Small intestine (tissue), 7 donors: ENCODE results near the gene DBF4B. TPM values are rescaled to one million over a fixed set of nuclear protein-coding genes. Genes with fewer than 3 reads are reported as not detected.

Experiments used
- DNase-seq, 2 donors: peaks; one replicate each; pipeline versions ENCODE4 v3.0.0 to v3.0.0-alpha.2; 2013
- FAIRE-seq: peaks from 2 replicates; lab custom pipeline; 2012; peaks lifted over from hg19 to GRCh38; lab: Jason Lieb, UNC
- H3K27ac ChIP-seq, 3 donors: one replicate each; pipeline ENCODE4 v1.5.1; 2013; ENCODE audit warnings: low read length in 2 of 3, mild to moderate bottlenecking in 2 of 3, control low read depth in 1 of 3, inconsistent platforms in 1 of 3, low read depth in 1 of 3, moderate library complexity in 1 of 3
- H3K27me3 ChIP-seq, 3 donors: one replicate each; pipeline ENCODE4 v1.6.1; 2013; ENCODE audit warnings: low read length in 3 of 3, inconsistent platforms in 1 of 3; ENCODE audit not compliant: control insufficient read depth in 3 of 3, insufficient read depth in 3 of 3
- H3K36me3 ChIP-seq, 3 donors: one replicate each; pipeline ENCODE4 v1.6.1; 2013; ENCODE audit warnings: low read length in 3 of 3, inconsistent platforms in 1 of 3, low read depth in 1 of 3, mild to moderate bottlenecking in 1 of 3, moderate library complexity in 1 of 3; ENCODE audit not compliant: control insufficient read depth in 3 of 3, insufficient read depth in 2 of 3
- H3K4me1 ChIP-seq, 3 donors: one replicate each; pipeline ENCODE4 v1.6.1; 2013; ENCODE audit warnings: low read length in 2 of 3, inconsistent platforms in 1 of 3, low read depth in 1 of 3, mild to moderate bottlenecking in 1 of 3, moderate library complexity in 1 of 3; ENCODE audit not compliant: control insufficient read depth in 3 of 3, insufficient read depth in 2 of 3
- H3K4me3 ChIP-seq, 3 donors: one replicate each; pipeline ENCODE4 v1.5.1; 2013; ENCODE audit warnings: low read length in 3 of 3, control low read depth in 1 of 3, inconsistent platforms in 1 of 3, low read depth in 1 of 3, mild to moderate bottlenecking in 1 of 3, moderate library complexity in 1 of 3
- H3K9me3 ChIP-seq, 2 donors: one replicate each; pipeline ENCODE4 v1.6.1; 2013; ENCODE audit warnings: low read depth in 1 of 2, low read length in 1 of 2; ENCODE audit not compliant: control insufficient read depth in 2 of 2, insufficient read depth in 1 of 2
- WGBS, 3 donors: extraction: QIAGEN DNeasy Blood & Tissue Kit; methylation state at CpG; one replicate each; pipeline ENCODE4 v1.1.7; 2013; 5-methylcytosine and 5-hydroxymethylcytosine counted together
- polyA plus RNA-seq, 4 donors: library from polyadenylated mRNA; stranded (reverse) in 3 of 4; unstranded in 1 of 4; fragments of 200-250 nt in 3 of 4; fragments of 120-200 nt in 1 of 4; gene quantifications; one replicate each; pipeline versions ENCODE4 v1.2.1 to v1.2.3, GENCODE V29; 2013
- donor health status: healthy with polysubstance abuse.
- donor health status: control.
- donor health status: control.
- donor health status: Bipolar disorder and iron deficiency.
- donor health status: healthy.

Gene DBF4B
- polyA plus RNA-seq, 4 donors: 0.54 to 9.1 (median 3.1) TPM

DNA sequence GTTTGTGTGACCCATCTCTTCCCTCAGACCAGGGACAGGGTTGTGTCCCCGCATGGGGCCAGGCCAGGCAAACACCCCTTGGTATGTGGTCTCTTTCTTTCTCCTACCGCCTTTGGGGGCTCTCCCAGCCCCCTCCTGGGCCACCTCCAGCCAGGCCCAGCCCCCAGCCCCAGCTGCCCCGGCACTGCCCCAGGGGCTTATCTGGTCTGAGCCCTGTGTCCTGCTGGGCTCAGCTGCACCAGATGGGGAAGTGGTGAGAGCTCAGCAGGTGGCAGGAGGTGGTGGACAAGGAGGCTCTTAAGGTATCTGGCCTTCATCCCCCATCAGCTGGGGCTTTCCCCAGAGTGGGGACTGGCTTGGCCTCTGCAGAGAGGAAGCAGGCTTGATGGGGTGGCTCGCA, 59.0 kb downstream of the DBF4B start:
- Histone ChIP-seq H3K27ac (no peak overlapping the region), H3K9me3 (no peaks in the 10 kb centered on the region), H3K4me3 (no peak overlapping the region), H3K4me1 (no peaks in the 10 kb centered on the region), H3K27me3 (peaks cover 0 to 12% (median 0%) of the 10 kb centered on the region in 3 donors), H3K36me3 (no peaks in the 10 kb centered on the region)
- 47 to 48% (median 48%) methylated on average over 4 of the region's 4 CpGs for WGBS, 3 donors
- DNase-seq: no peak
- FAIRE-seq: no peak

DNA sequence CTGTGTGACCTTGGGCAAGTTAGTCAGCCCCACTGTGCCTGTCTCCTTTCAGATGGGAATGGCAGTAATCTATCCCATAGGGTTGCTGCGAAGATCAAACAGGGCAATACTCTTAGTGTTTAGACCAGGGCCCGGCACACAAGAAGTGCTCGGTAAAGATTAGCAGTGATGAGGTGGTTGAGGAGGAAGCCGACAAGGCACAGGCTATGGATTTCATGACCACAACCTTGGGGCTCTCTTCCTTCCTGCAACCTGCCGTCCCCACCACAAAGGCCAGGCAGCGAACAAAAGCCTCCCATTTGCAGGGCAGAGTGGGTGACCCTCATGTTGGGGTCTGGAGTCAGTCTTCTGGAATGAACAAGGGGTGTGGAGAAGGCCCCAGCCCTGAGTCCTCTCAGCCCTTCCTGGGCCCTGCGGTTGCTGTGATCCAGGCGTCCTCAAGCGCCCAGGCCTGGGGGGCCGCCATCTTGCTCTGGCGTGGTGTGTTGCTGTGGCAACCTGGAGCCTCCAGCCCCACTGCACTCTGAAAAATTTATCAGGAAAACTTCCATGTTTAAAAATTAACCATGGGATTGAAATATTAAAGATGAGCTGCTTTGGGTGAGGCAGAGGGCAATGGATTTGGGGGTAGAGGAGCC, 60.2 kb downstream of the DBF4B start:
- no peak for FAIRE-seq
- no peaks in the 10 kb centered on the region for H3K9me3 ChIP-seq
- no peak for DNase-seq
- no peaks in the 10 kb centered on the region for H3K36me3 ChIP-seq
- H3K4me1 ChIP-seq: no peaks in the 10 kb centered on the region
- WGBS, 3 donors: 68 to 69% (median 69%) methylated on average over 11 of the region's 11 CpGs
- H3K27ac ChIP-seq: no peak overlapping the region
- peaks cover 0 to 14% (median 0%) of the 10 kb centered on the region in 3 donors for H3K27me3 ChIP-seq
- no peak overlapping the region for H3K4me3 ChIP-seq

DNA sequence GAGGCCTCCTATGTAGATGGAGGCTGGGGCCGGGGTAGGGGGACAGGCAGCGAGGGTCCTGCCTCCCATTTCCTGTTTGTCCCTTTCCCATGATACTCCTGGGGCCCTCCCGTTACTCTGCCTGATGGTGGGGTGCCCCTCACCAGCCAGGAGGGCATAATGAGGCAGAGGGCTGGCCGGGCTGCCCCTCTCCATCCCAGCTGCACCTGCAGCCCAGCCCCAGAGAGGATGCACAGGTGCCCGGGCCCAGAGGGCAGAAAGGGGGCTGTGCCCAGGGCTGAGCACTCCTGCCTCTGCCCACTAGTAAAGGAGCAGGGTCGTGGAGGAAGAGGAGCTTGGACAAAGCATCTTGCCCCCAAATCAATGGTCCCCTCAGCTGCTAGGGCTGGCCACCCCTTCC, 60.8 kb downstream of the DBF4B start:
- H3K9me3 ChIP-seq: no peaks in the 10 kb centered on the region
- H3K36me3 ChIP-seq: no peaks in the 10 kb centered on the region
- 47 to 61% (median 49%) methylated on average over 5 to 6 of the region's 6 CpGs for WGBS, 3 donors
- peaks cover 0 to 14% (median 0%) of the 10 kb centered on the region in 3 donors for H3K27me3 ChIP-seq
- peaks cover 0 to 2% (median 0%) of the 10 kb centered on the region in 3 donors for H3K4me1 ChIP-seq
- DNase-seq (no peak), FAIRE-seq (no peak)
- H3K4me3 ChIP-seq: no peak overlapping the region
- no peak overlapping the region for H3K27ac ChIP-seq

DNA sequence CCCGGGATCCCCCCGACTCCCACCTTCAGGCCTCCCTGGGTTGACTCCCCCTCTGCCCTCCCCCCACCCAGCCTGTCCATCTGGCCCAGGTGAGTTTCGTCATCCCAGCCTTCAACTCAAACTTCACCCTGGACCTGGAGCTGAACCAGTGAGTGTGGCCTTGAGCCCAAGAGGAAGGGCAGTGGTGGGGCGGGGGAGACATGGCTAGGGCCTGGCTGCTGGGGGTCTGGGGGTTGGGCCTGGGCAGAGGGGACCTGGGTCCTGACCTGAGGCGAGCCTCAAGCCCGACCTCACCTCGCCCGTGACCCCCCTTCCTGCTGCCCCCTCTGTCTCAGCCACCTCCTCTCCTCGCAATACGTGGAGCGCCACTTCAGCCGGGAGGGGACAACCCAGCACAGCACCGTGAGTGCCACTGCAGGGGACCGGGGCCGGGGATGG, 61.2 kb downstream of the DBF4B start:
- Histone ChIP-seq H3K36me3 (no peaks in the 10 kb centered on the region), H3K27ac (no peak overlapping the region), H3K4me3 (no peak overlapping the region), H3K27me3 (peaks cover 0 to 12% (median 0%) of the 10 kb centered on the region in 3 donors), H3K9me3 (no peaks in the 10 kb centered on the region), H3K4me1 (peaks cover 0 to 5% (median 0%) of the 10 kb centered on the region in 3 donors)
- WGBS, 3 donors: 45 to 72% (median 50%) methylated on average over 12 to 15 of the region's 15 CpGs
- no peak for FAIRE-seq
- DNase-seq: no peak

DNA sequence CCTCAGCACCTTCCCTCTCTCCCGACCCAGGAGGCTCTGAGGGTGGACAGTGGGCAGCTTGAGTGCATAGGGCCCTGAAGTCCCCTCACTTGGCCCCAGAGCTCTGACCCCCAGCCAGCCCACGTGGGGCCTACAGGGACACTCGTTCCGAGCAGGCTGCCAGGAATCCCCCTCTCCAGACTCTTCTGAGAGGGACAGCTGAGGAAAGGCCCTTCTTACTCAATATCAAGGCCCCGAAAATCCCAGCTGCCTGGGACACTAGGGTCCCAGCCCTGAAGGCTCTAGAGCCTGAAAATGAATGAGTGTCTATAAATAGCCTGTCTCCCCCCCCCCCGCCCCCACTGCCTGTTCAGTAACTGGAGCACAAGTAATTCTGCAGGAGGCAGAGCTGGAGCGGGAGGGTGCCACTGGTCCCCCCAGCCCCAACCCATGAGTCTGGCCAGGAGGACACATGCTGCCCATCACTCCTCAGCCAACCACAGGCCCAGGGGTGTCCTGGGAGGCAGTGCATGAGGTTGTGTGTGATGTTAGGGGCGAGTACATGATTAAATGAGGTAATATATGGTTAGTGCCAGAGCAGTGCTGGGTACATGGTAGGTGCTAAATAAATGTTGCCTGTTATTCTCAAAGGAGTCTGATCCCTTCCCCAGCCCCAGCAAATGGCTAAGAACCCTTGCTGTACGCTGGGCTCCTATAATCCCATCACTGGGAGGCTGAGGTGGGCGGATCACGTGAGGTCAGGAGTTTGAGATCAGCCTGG, 61.9 kb downstream of the DBF4B start:
- WGBS, 3 donors: 59 to 69% (median 68%) methylated on average over 10 to 11 of the region's 11 CpGs
- H3K36me3 ChIP-seq: no peaks in the 10 kb centered on the region

DNA sequence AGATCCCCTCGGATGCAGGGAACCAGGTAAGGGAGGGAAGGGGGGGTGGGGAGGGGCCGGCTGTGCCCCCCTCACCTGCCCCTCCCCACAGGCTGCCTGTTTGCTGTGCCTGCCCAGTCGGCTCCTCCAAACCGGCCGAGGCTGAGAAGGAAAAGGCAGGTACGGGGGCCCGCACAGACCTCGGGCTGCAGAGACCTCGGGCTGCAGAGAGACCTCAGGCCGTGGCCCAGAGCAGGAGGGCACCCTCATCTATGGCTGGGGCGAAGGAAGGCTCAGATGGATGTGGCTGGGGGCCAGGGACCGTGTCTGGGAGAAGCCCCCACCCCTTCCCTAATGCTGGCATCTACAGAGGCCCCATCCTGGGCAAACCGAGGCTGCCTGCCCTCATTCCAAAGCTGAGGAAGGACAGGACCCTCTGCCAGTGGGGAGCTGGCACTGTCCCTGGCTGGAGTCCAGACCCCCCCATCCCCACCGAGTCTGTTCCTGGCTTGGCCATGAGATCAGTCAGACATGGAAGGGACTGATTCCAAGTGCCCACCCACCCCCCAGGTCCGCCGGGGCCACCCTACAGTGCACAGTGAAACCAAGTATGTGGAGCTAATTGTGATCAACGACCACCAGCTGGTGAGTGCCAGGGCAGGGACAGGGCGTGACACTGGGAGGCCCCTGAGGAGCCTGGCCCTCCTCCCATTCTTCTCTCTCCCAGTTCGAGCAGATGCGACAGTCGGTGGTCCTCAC, 64.0 kb downstream of the DBF4B start:
- peaks cover 0 to 17% (median 0%) of the 10 kb centered on the region in 3 donors for H3K27me3 ChIP-seq
- no peak overlapping the region for H3K4me3 ChIP-seq
- WGBS, 3 donors: 51 to 62% (median 52%) methylated on average over 19 to 21 of the region's 21 CpGs
- H3K36me3 ChIP-seq: no peaks in the 10 kb centered on the region
- peaks cover 0 to 17% (median 0%) of the 10 kb centered on the region in 3 donors for H3K4me1 ChIP-seq
- FAIRE-seq (no peak), DNase-seq (no peak)
- H3K9me3 ChIP-seq: no peaks in the 10 kb centered on the region
- no peak overlapping the region for H3K27ac ChIP-seq

More for the DNA sequence above, 61.9 kb downstream of the DBF4B start:
- no peak overlapping the region for H3K4me3 ChIP-seq
- FAIRE-seq: no peak
- H3K9me3 ChIP-seq: no peaks in the 10 kb centered on the region
- H3K27ac ChIP-seq: no peak overlapping the region
- H3K27me3 ChIP-seq: peaks cover 0 to 12% (median 0%) of the 10 kb centered on the region in 3 donors
- no peak for DNase-seq
- H3K4me1 ChIP-seq: peaks cover 0 to 9% (median 0%) of the 10 kb centered on the region in 3 donors

DNA sequence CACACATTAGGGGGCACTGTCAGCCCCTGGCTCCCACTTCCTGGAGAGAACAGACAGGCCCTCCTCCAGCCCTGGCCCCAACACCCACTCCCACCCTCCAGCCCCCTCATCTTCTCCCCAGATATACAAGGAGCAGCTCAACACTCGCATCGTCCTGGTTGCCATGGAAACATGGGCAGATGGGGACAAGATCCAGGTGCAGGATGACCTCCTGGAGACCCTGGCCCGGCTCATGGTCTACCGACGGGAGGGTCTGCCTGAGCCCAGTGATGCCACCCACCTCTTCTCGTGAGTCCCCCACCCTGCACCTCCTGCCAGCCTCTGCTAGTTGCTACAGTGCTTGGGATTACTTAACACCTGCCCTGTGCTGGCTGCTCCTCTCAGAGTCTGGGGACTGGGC, 64.7 kb downstream of the DBF4B start:
- Histone ChIP-seq H3K36me3 (no peaks in the 10 kb centered on the region), H3K4me1 (peaks cover 0 to 17% (median 0%) of the 10 kb centered on the region in 3 donors), H3K27me3 (peaks cover 0 to 14% (median 0%) of the 10 kb centered on the region in 3 donors), H3K27ac (no peak overlapping the region), H3K9me3 (no peaks in the 10 kb centered on the region), H3K4me3 (no peak overlapping the region)
- 39 to 53% (median 51%) methylated on average over 6 of the region's 6 CpGs for WGBS, 3 donors
- FAIRE-seq (no peak), DNase-seq (no peak)
